ENCODE measurements around the gene FAM210B. TPM values are rescaled to one million over a fixed set of nuclear protein-coding genes. Genes with fewer than 3 reads are reported as not detected.

Gene FAM210B
- total and polyA plus RNA-seq, 2 donors (not counting 1 experiment from before 2014, with no cell fraction given), result 90.6 to 120 TPM

GRCh38 chr20:56363491-56363890 is 4.7 kb downstream of the FAM210B start:
- no peak overlapping the region for H3K9ac ChIP-seq (ENCODE audit: insufficient read depth, low read length)
- H3K9me3 ChIP-seq (ENCODE audit: control insufficient read depth, insufficient read depth, low read depth, low read length), result no peaks in the 10 kb centered on the region
- TF ChIP-seq EZH2 (IDR thresholded peaks at IDR 0.05; ENCODE audit: low read length, missing control alignments) (no peak), CTCF (conservative IDR thresholded peaks at IDR 0.05 in 1 of 2, IDR thresholded peaks at IDR 0.05 in 1 of 2; ENCODE audit: low read depth in 1 of 2, low read length in 2 of 2) (no peak)

GRCh38 chr20:56368351-56369134 is 9.8 kb downstream of the FAM210B start:
- H3K36me3 ChIP-seq (ENCODE audit: control insufficient read depth, insufficient read depth, low read length), result peaks cover 14% of the 10 kb centered on the region
- H2AFZ ChIP-seq (ENCODE audit: low read length), result no peak overlapping the region
- no peak for DNase-seq (ENCODE audit: low read depth in 2 of 2)
- TF ChIP-seq CTCF (conservative IDR thresholded peaks at IDR 0.05 in 1 of 2, IDR thresholded peaks at IDR 0.05 in 1 of 2; ENCODE audit: low read depth in 1 of 2, low read length in 2 of 2) (no peak), EZH2 (IDR thresholded peaks at IDR 0.05; ENCODE audit: low read length, missing control alignments) (no peak)
- H3K9ac ChIP-seq (ENCODE audit: insufficient read depth, low read length), result no peak overlapping the region
- peaks cover 7% of the 10 kb centered on the region for H3K79me2 ChIP-seq (ENCODE audit: control insufficient read depth, insufficient read depth, low read length)
- H3K9me3 ChIP-seq (ENCODE audit: control insufficient read depth, insufficient read depth, low read depth, low read length), result no peaks in the 10 kb centered on the region
- no peak overlapping the region for H3K27ac ChIP-seq (ENCODE audit: insufficient read depth, low read length)
- H3K4me2 ChIP-seq (ENCODE audit: extremely low read depth, insufficient read depth, low read length), result no peak overlapping the region
- no peaks in the 10 kb centered on the region for H3K4me1 ChIP-seq (ENCODE audit: control insufficient read depth, extremely low read depth, insufficient read depth, low read length)
- no peaks in the 10 kb centered on the region for H4K20me1 ChIP-seq (ENCODE audit: control insufficient read depth, extremely low read depth, insufficient read depth, low read length)
- H3K27me3 ChIP-seq (ENCODE audit: control insufficient read depth, insufficient read depth, low read length), result no peaks in the 10 kb centered on the region
- H3K4me3 ChIP-seq (replicated peaks in 1 of 4; ENCODE audit: control extremely low read depth in 1 of 4, insufficient read depth in 1 of 4, low read depth in 3 of 4, low read length in 4 of 4), result no peak overlapping the region

More at GRCh38 chr20:56363491-56363890, 4.7 kb downstream of the FAM210B start:
- no peak overlapping the region for H3K4me2 ChIP-seq (ENCODE audit: extremely low read depth, insufficient read depth, low read length)
- H3K36me3 ChIP-seq (ENCODE audit: control insufficient read depth, insufficient read depth, low read length), result peaks cover 1% of the 10 kb centered on the region
- DNase-seq (ENCODE audit: low read depth in 2 of 2), result no peak
- peaks cover 13% of the 10 kb centered on the region for H3K79me2 ChIP-seq (ENCODE audit: control insufficient read depth, insufficient read depth, low read length)
- H3K27me3 ChIP-seq (ENCODE audit: control insufficient read depth, insufficient read depth, low read length), result no peaks in the 10 kb centered on the region
- H3K27ac ChIP-seq (ENCODE audit: insufficient read depth, low read length), result no peak overlapping the region
- H4K20me1 ChIP-seq (ENCODE audit: control insufficient read depth, extremely low read depth, insufficient read depth, low read length), result no peaks in the 10 kb centered on the region
- H3K4me1 ChIP-seq (ENCODE audit: control insufficient read depth, extremely low read depth, insufficient read depth, low read length), result peaks cover 7% of the 10 kb centered on the region
- no peak overlapping the region for H2AFZ ChIP-seq (ENCODE audit: low read length)
- H3K4me3 ChIP-seq (replicated peaks in 1 of 4; ENCODE audit: control extremely low read depth in 1 of 4, insufficient read depth in 1 of 4, low read depth in 3 of 4, low read length in 4 of 4), result no peak overlapping the region

GRCh38 chr20:56369179-56369578 is 10.4 kb downstream of the FAM210B start:
- Histone ChIP-seq H3K27ac (ENCODE audit: insufficient read depth, low read length) (no peak overlapping the region), H3K36me3 (ENCODE audit: control insufficient read depth, insufficient read depth, low read length) (peaks cover 14% of the 10 kb centered on the region), H2AFZ (ENCODE audit: low read length) (no peak overlapping the region), H4K20me1 (ENCODE audit: control insufficient read depth, extremely low read depth, insufficient read depth, low read length) (no peaks in the 10 kb centered on the region), H3K4me3 (replicated peaks in 1 of 4; ENCODE audit: control extremely low read depth in 1 of 4, insufficient read depth in 1 of 4, low read depth in 3 of 4, low read length in 4 of 4) (no peak overlapping the region), H3K4me1 (ENCODE audit: control insufficient read depth, extremely low read depth, insufficient read depth, low read length) (no peaks in the 10 kb centered on the region), H3K9me3 (ENCODE audit: control insufficient read depth, insufficient read depth, low read depth, low read length) (no peaks in the 10 kb centered on the region), H3K9ac (ENCODE audit: insufficient read depth, low read length) (no peak overlapping the region), H3K79me2 (ENCODE audit: control insufficient read depth, insufficient read depth, low read length) (peaks cover 9% of the 10 kb centered on the region), H3K27me3 (ENCODE audit: control insufficient read depth, insufficient read depth, low read length) (no peaks in the 10 kb centered on the region), H3K4me2 (ENCODE audit: extremely low read depth, insufficient read depth, low read length) (no peak overlapping the region)
- no peak for DNase-seq (ENCODE audit: low read depth in 2 of 2)
- no peak for TF ChIP-seq CTCF (conservative IDR thresholded peaks at IDR 0.05 in 1 of 2, IDR thresholded peaks at IDR 0.05 in 1 of 2; ENCODE audit: low read depth in 1 of 2, low read length in 2 of 2)
- TF ChIP-seq EZH2 (IDR thresholded peaks at IDR 0.05; ENCODE audit: low read length, missing control alignments), result no peak
